GM18873 (cell line): ENCODE results near the gene KCNT1.

Source experiments
- ATAC-seq: cut with Tn5 transposase; IDR thresholded peaks from one replicate; pipeline ENCODE4 v1.9.1; 2021; ENCODE audit warnings: mild to moderate bottlenecking, moderate library complexity, moderate number of reproducible peaks; ENCODE audit not compliant: unreplicated experiment, low FRiP score

The KCNT1 gene

GRCh38 chr9:135719472-135719871 is 17.5 kb downstream of the KCNT1 start:
- ATAC-seq: no peak

- no peak for ATAC-seq
These were observed 20.4 kb downstream of the KCNT1 start for GRCh38 chr9:135722365-135722764.

GRCh38 chr9:135724186-135724787 is 22.3 kb downstream of the KCNT1 start:
- ATAC-seq: no peak

GRCh38 chr9:135726138-135726853 is 24.3 kb downstream of the KCNT1 start:
- no peak for ATAC-seq

GRCh38 chr9:135727257-135727875 is 25.4 kb downstream of the KCNT1 start:
- no peak for ATAC-seq

GRCh38 chr9:135728436-135729110 is 26.6 kb downstream of the KCNT1 start:
- no peak for ATAC-seq

GRCh38 chr9:135729480-135729879 is 27.5 kb downstream of the KCNT1 start:
- ATAC-seq: no peak

- ATAC-seq: no peak
These were observed 29.5 kb downstream of the KCNT1 start for GRCh38 chr9:135731454-135731853.

GRCh38 chr9:135732569-135733257 is 30.7 kb downstream of the KCNT1 start:
- ATAC-seq: no peak

GRCh38 chr9:135734616-135735144 is 32.7 kb downstream of the KCNT1 start:
- ATAC-seq: no peak

GRCh38 chr9:135736272-135736978 is 34.4 kb downstream of the KCNT1 start:
- no peak for ATAC-seq

- no peak for ATAC-seq
These were observed 35.2 kb downstream of the KCNT1 start for GRCh38 chr9:135736979-135737839.

- no peak for ATAC-seq
These were observed 36.0 kb downstream of the KCNT1 start for GRCh38 chr9:135737840-135738521.

- no peak for ATAC-seq
These were observed 37.6 kb downstream of the KCNT1 start for GRCh38 chr9:135739271-135740220.

- no peak for ATAC-seq
These were observed 39.6 kb downstream of the KCNT1 start for GRCh38 chr9:135741276-135742219.

GRCh38 chr9:135743021-135743420 is 41.0 kb downstream of the KCNT1 start:
- no peak for ATAC-seq
